A673 (cell line): ENCODE results near the gene TECPR2. TPM values are rescaled to one million over a fixed set of nuclear protein-coding genes. Genes with fewer than 3 reads are reported as not detected.

ENCODE experiments used
- BruUV-seq: library from RNA; stranded (reverse); fragments of 400-500 nt; replicated peaks from 2 replicates; lab custom pipeline; 2021; lab: Mats Ljungman, UMichigan
- CTCF ChIA-PET: fragments of 300-600 bp; sonication (Branson Sonifier 250); formaldehyde crosslinking; loops from one replicate; lab custom pipeline; 2022; ENCODE audit warnings: antibody characterized with exemption; lab: Charles Lee
- POLR2A ChIA-PET: fragments of 300-600 bp; sonication (Branson Sonifier 250); formaldehyde crosslinking; loops from one replicate; lab custom pipeline; 2022; ENCODE audit warnings: antibody characterized with exemption; ENCODE audit not compliant: low non-redundant PET; lab: Charles Lee
- DNase-seq: peaks from one replicate; pipeline ENCODE4 v3.0.0-alpha.2; 2015; ENCODE audit warnings: low spot score
- H3K27ac ChIP-seq: fragments of 200-600 bp; sonication (generic); 2 replicates; pipeline ENCODE4 v1.5.1; 2016; ENCODE audit warnings: mixed run types, low read depth, mild to moderate bottlenecking, mixed read lengths, antibody characterized with exemption, low read length; ENCODE audit not compliant: poor library complexity, severe bottlenecking
- H3K27me3 ChIP-seq: fragments of 200-600 bp; sonication (generic); replicated peaks from 2 replicates; pipeline ENCODE4 v1.6.1; 2017; ENCODE audit warnings: mixed run types, low read depth, mild to moderate bottlenecking, mixed read lengths, antibody characterized with exemption, low read length; ENCODE audit not compliant: insufficient read depth, poor library complexity
- H3K36me3 ChIP-seq: fragments of 200-600 bp; sonication (generic); 2 replicates; pipeline ENCODE4 v1.6.1; 2016; ENCODE audit warnings: mixed run types, mild to moderate bottlenecking, mixed read lengths, antibody characterized with exemption, low read length; ENCODE audit not compliant: insufficient read depth, poor library complexity, severe bottlenecking
- H3K4me1 ChIP-seq: fragments of 200-600 bp; sonication (generic); 2 replicates; pipeline ENCODE4 v1.6.1; 2017; ENCODE audit warnings: mixed run types, mild to moderate bottlenecking, mixed read lengths, antibody characterized with exemption, low read length; ENCODE audit not compliant: insufficient read depth, poor library complexity, severe bottlenecking
- H3K4me3 ChIP-seq: fragments of 200-600 bp; sonication (generic); 2 replicates; pipeline ENCODE4 v1.5.1; 2016; ENCODE audit warnings: low read depth, mixed run types, mild to moderate bottlenecking, mixed read lengths, low read length; ENCODE audit not compliant: poor library complexity, severe bottlenecking
- H3K9me3 ChIP-seq: fragments of 200-600 bp; sonication (generic); 2 replicates; pipeline ENCODE4 v1.6.1; 2016; ENCODE audit warnings: mixed run types, low read depth, mild to moderate bottlenecking, mixed read lengths, antibody characterized with exemption, low read length; ENCODE audit not compliant: poor library complexity, severe bottlenecking
- CTCF ChIP-seq: fragments of 300-800, 200-600 bp; sonication (generic); conservative IDR thresholded peaks from 2 replicates; pipeline ENCODE4 v1.5.1; 2017; ENCODE audit warnings: low read depth, mild to moderate bottlenecking, antibody characterized with exemption, low read length, moderate library complexity, mixed read lengths
- EZH2 ChIP-seq: fragments of 200-600 bp; sonication (generic); IDR thresholded peaks from 2 replicates; pipeline ENCODE4 v1.6.1; 2017; ENCODE audit warnings: borderline replicate concordance, low read depth, mild to moderate bottlenecking, mixed read lengths, antibody characterized with exemption, low read length; ENCODE audit not compliant: poor library complexity, severe bottlenecking
- intact Hi-C: fragments of 100-400 bp; cut with micrococcal nuclease; formaldehyde crosslinking; loops from one replicate; pipeline ENCODE4 v1.10.0; 2022; ENCODE audit not compliant: unreplicated experiment
- total RNA-seq: library from RNA; stranded (reverse); gene quantifications from 2 replicates; pipeline ENCODE4 v1.2.3, GENCODE V29; 2021

Gene TECPR2
- total RNA-seq, 1 experiment from 2014 or later = 22.1 TPM

GRCh38 chr14:102507857-102508312 is 145.1 kb downstream of the TECPR2 start:
- TF ChIP-seq CTCF = no peak
- TF ChIP-seq EZH2 = no peak

GRCh38 chr14:102508410-102508773 is 145.7 kb downstream of the TECPR2 start:
- TF ChIP-seq CTCF (no peak), EZH2 (no peak)
- peak overlapping the region; percentile 74 for H3K4me3 ChIP-seq
- peaks cover 15% of the 10 kb centered on the region for H3K4me1 ChIP-seq
- no peak overlapping the region for H3K27ac ChIP-seq
- H3K9me3 ChIP-seq = no peaks in the 10 kb centered on the region
- H3K36me3 ChIP-seq = peaks cover 13% of the 10 kb centered on the region
- no peaks in the 10 kb centered on the region for H3K27me3 ChIP-seq
- ChIA-PET POLR2A (no interaction called here), CTCF (no interaction called here)
- TSS peak; percentile 38 for BruUV-seq
- intact Hi-C loops = no loop called here
- DNase-seq = peak; percentile 35

More at GRCh38 chr14:102507857-102508312, 145.1 kb downstream of the TECPR2 start:
- H3K27me3 ChIP-seq = no peaks in the 10 kb centered on the region
- POLR2A ChIA-PET = no interaction called here
- no peak overlapping the region for H3K27ac ChIP-seq
- CTCF ChIA-PET = no interaction called here
- no peak for DNase-seq
- peak overlapping the region; percentile 74 for H3K4me3 ChIP-seq
- peaks cover 15% of the 10 kb centered on the region for H3K4me1 ChIP-seq
- H3K36me3 ChIP-seq = peaks cover 13% of the 10 kb centered on the region
- BruUV-seq = no TSS peak
- H3K9me3 ChIP-seq = no peaks in the 10 kb centered on the region
- intact Hi-C loops = no loop called here

- peaks cover 13% of the 10 kb centered on the region for H3K36me3 ChIP-seq
- no peaks in the 10 kb centered on the region for H3K9me3 ChIP-seq
- no peaks in the 10 kb centered on the region for H3K27me3 ChIP-seq
- intact Hi-C loops = no loop called here
- POLR2A ChIA-PET = no interaction called here
- TF ChIP-seq EZH2 (no peak), CTCF (no peak)
- no TSS peak for BruUV-seq
- H3K4me3 ChIP-seq = peak overlapping the region; percentile 74
- H3K27ac ChIP-seq = peak overlapping the region; percentile 85
- H3K4me1 ChIP-seq = peaks cover 15% of the 10 kb centered on the region
- DNase-seq = peak; percentile 37
- CTCF ChIA-PET = no interaction called here
Measured at GRCh38 chr14:102508774-102509745, 146.3 kb downstream of the TECPR2 start.
